ENCODE results near the gene MINDY2. TPM values are rescaled to one million over a fixed set of nuclear protein-coding genes. Genes with fewer than 3 reads are reported as not detected.
"Not testable (repeated sequence)": the region's sequence is repeated elsewhere in the genome, so short reads cannot be mapped to it uniquely, and the experiment has no call there.

The MINDY2 gene
- total RNA-seq, 4 donors from 2014 or later, result 10.4 to 36.6 (median 17.0) TPM

GRCh38 chr15:58880320-58880719 lies 109.2 kb downstream of the MINDY2 start:
- ATAC-seq (ENCODE audit: low FRiP score), result no peak
- TF ChIP-seq, protein P1, sequence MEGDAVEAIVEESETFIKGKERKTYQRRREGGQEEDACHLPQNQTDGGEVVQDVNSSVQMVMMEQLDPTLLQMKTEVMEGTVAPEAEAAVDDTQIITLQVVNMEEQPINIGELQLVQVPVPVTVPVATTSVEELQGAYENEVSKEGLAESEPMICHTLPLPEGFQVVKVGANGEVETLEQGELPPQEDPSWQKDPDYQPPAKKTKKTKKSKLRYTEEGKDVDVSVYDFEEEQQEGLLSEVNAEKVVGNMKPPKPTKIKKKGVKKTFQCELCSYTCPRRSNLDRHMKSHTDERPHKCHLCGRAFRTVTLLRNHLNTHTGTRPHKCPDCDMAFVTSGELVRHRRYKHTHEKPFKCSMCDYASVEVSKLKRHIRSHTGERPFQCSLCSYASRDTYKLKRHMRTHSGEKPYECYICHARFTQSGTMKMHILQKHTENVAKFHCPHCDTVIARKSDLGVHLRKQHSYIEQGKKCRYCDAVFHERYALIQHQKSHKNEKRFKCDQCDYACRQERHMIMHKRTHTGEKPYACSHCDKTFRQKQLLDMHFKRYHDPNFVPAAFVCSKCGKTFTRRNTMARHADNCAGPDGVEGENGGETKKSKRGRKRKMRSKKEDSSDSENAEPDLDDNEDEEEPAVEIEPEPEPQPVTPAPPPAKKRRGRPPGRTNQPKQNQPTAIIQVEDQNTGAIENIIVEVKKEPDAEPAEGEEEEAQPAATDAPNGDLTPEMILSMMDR (IDR thresholded peaks at IDR 0.05), result no peak
- no peak for DNase-seq (ENCODE audit: low spot score)

- no peak for ATAC-seq (ENCODE audit: low FRiP score)
- no peak for DNase-seq (ENCODE audit: low spot score)
- TF ChIP-seq, protein P1 (IDR thresholded peaks at IDR 0.05), result no peak
Observed at GRCh38 chr15:58882243-58882642, 111.1 kb downstream of the MINDY2 start.

GRCh38 chr15:58883926-58884325 lies 112.8 kb downstream of the MINDY2 start:
- not testable (repeated sequence) for ATAC-seq (ENCODE audit: low FRiP score); DNase-seq (ENCODE audit: low spot score)

- no peak for DNase-seq (ENCODE audit: low spot score)
- ATAC-seq (ENCODE audit: low FRiP score), result no peak
- TF ChIP-seq, protein P1 (IDR thresholded peaks at IDR 0.05), result no peak
Observed at GRCh38 chr15:58886921-58887320, 115.8 kb downstream of the MINDY2 start.

- no peak for ATAC-seq (ENCODE audit: low FRiP score)
- TF ChIP-seq, protein P1 (IDR thresholded peaks at IDR 0.05), result no peak
- no peak for DNase-seq (ENCODE audit: low spot score)
Observed at GRCh38 chr15:58889363-58889762, 118.3 kb downstream of the MINDY2 start.

DNA sequence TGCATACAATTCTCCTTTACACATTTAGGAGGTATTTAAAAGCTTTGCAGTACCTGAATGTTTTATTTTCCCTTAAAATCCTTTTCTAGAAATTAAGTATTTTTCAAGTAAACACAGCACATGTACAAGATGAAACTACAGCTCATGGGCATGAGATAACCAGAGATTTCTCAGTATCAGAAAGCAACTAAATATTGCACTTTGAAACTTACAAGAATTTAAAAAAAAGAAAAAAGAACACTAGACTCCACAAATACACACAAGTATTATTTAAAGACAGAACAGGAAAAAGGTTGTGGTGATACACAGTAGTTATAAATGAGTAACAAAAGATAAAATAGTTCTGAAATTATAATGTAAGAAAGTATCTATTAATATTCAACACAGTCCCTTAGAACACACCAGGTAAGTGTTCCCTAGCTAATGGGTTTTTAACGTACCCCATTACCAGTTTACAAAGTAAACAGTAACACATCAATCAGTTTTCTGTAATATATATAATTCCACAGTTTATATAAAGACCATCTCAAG lies 127.1 kb downstream of the MINDY2 start:
- ATAC-seq (ENCODE audit: low FRiP score) (no peak), DNase-seq (ENCODE audit: low spot score) (no peak)
- TF ChIP-seq, protein P1 (IDR thresholded peaks at IDR 0.05), result no peak

DNA sequence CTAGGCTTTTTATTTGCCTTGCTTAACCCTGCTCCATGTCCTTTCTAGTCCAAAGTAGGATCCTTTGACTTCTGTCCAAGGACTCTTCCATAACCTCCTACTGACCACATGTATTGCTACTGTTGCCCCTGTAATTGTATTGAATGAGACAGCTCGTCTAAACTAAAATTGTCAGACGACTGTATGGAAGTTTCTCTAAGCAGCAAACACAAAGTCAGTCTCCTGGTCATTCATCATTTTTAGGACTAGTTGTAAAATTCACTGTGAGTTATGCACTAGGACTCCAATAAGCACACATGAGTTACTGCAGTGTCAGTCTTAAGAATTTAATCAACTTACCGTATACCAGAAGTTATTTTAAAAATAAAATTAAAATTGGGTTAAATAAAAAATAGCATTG lies 129.5 kb downstream of the MINDY2 start:
- ATAC-seq (ENCODE audit: low FRiP score) (no peak), DNase-seq (ENCODE audit: low spot score) (no peak)
- TF ChIP-seq, protein P1 (IDR thresholded peaks at IDR 0.05), result no peak

Measured in omental fat pad (tissue), 4 donors.